NCI-H1694 (cell line): Measurements from ENCODE around the gene GAGE12C.
"Not testable (repeated sequence)": the region's sequence is repeated elsewhere in the genome, so short reads cannot be mapped to it uniquely, and the experiment has no call there.

Experiments
- DNase-seq: peaks from one replicate; lab custom pipeline; 2025; lab: John Stamatoyannopoulos, UW

GAGE12C gene

GRCh38 chrX:49531877-49532276, at the start of gene GAGE12C:
TSS of gene GAGE12C (plus strand) at chrX:49532177. CDS start at chrX:49533332, 1,155 bp downstream.
- DNase-seq: not testable (repeated sequence)

- not testable (repeated sequence) for DNase-seq
Measured at GRCh38 chrX:49541433-49541832, 9.5 kb downstream of the GAGE12C start, which contains the start of gene GAGE12D. TSS of gene GAGE12D (plus strand) at chrX:49541733. CDS start at chrX:49542888, 1,155 bp downstream.

- not testable (repeated sequence) for DNase-seq
Measured at GRCh38 chrX:49550989-49551388, 19.0 kb downstream of the GAGE12C start, which contains the start of gene GAGE12E. TSS of gene GAGE12E (plus strand) at chrX:49551289. CDS start at chrX:49552444, 1,155 bp downstream.

GRCh38 chrX:49560542-49560941, 28.6 kb downstream of the GAGE12C start, which contains the start of gene GAGE12F:
TSS of gene GAGE12F (plus strand) at chrX:49560842. CDS start at chrX:49561997, 1,155 bp downstream.
- not testable (repeated sequence) for DNase-seq

GRCh38 chrX:49568728-49569127, 36.8 kb downstream of the GAGE12C start:
- not testable (repeated sequence) for DNase-seq

GRCh38 chrX:49569152-49569551, 37.2 kb downstream of the GAGE12C start:
- not testable (repeated sequence) for DNase-seq

- DNase-seq: not testable (repeated sequence)
Measured at GRCh38 chrX:49570100-49570499, 38.1 kb downstream of the GAGE12C start, which contains the start of gene GAGE12G. TSS of gene GAGE12G (plus strand) at chrX:49570400. CDS start at chrX:49571555, 1,155 bp downstream.

- not testable (repeated sequence) for DNase-seq
Measured at GRCh38 chrX:49579649-49580048, 47.7 kb downstream of the GAGE12C start, which contains the start of gene GAGE12H. TSS of gene GAGE12H (plus strand) at chrX:49579949. CDS start at chrX:49581104, 1,155 bp downstream.
